ENCODE data around the gene SERF2.

DNA sequence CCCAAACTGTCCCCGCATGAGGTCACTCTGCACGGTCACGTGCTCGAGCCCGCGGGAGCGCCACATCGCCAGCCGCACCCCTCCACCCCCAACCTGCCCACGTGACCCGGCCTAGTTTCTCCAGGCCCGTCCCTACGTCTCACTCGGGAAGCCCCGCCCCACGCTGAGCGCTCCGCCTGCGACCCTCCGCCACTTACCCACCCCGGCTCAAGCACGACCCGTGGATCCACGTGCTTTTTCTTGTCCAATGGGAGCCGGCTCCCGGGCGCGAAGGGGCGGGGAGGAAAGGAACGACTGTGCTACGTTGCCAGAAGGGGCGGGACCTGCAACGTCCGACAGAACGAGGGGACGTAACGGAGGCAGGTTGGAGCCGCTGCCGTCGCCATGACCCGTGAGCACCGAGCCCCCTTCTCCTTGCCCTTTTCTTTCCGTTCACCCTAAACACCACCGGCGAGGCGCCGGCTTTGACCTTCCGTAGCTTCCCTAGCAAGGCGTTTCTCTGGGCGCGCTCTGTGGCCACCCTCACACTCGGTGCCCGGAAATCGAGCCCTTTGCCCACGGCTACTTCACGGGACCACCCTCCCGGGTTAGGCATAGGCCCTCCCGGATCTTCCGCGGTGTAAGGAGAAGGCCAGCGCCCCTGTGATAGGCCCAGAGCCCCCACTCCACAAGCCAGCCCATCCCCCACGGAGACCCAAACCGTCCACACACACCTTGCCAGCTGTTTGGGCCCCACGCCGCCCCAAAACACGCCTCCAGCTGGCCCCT is at the start of gene SERF2:
- TF ChIP-seq EZH2 (IDR thresholded peaks at IDR 0.05; ENCODE audit: insufficient read depth, poor library complexity, severe bottlenecking) = no peak
- no peak for TF ChIP-seq EZH2phosphoT487 (IDR thresholded peaks at IDR 0.05; ENCODE audit: insufficient read depth, low read depth)

Measured in GM23248 (cell line).